H1 (cell line): ENCODE results near the gene DNAJC7. TPM values are rescaled to one million over a fixed set of nuclear protein-coding genes. Genes with fewer than 3 reads are reported as not detected.

Experiments
- CTCF ChIA-PET: fragments of 300-600 bp; sonication (Branson Sonifier 250); formaldehyde crosslinking; loops from one replicate; lab custom pipeline; 2021; ENCODE audit not compliant: partially characterized antibody; lab: Charles Lee
- POLR2A ChIA-PET: fragments of 300-600 bp; sonication (Branson Sonifier 250); formaldehyde crosslinking; loops from one replicate; lab custom pipeline; 2021; ENCODE audit warnings: inconsistent platforms; ENCODE audit not compliant: partially characterized antibody; lab: Charles Lee
- DNase-seq, 2 experiments: peaks; one replicate each; pipeline versions ENCODE4 v3.0.0 to v3.0.0-alpha.2; 2010 to 2022; ENCODE audit warnings: low spot score in 2 of 2, low read depth in 1 of 2, mixed read lengths in 1 of 2
- FAIRE-seq: peaks from 2 replicates; lab custom pipeline; 2011; peaks lifted over from hg19 to GRCh38; lab: Jason Lieb, UNC
- H2AFZ ChIP-seq: 2 replicates; pipeline ENCODE4 v1.8.1; 2012; ENCODE audit warnings: low read length, inconsistent platforms
- H2AK5ac ChIP-seq: 2 replicates; pipeline ENCODE4 v1.6.1; 2013; ENCODE audit warnings: low read depth, low read length
- H2BK120ac ChIP-seq: replicated peaks from 2 replicates; pipeline ENCODE3; 2013; ENCODE audit warnings: low read depth, low read length, inconsistent platforms
- H2BK12ac ChIP-seq: 2 replicates; pipeline ENCODE4 v1.6.1; 2013; ENCODE audit warnings: low read depth, low read length
- H2BK15ac ChIP-seq: 2 replicates; pipeline ENCODE4 v1.6.1; 2013; ENCODE audit warnings: low read length
- H2BK20ac ChIP-seq: 2 replicates; pipeline ENCODE4 v1.6.1; 2013; ENCODE audit warnings: low read length
- H2BK5ac ChIP-seq: 2 replicates; pipeline ENCODE4 v1.6.1; 2013; ENCODE audit warnings: low read depth, low read length
- H3K14ac ChIP-seq: 2 replicates; pipeline ENCODE4 v1.6.1; 2013; ENCODE audit warnings: inconsistent platforms; ENCODE audit not compliant: insufficient read length
- H3K18ac ChIP-seq: 2 replicates; pipeline ENCODE4 v1.6.1; 2013; ENCODE audit warnings: low read length; ENCODE audit errors: extremely low read depth
- H3K23ac ChIP-seq: 2 replicates; pipeline ENCODE4 v1.6.1; 2013; ENCODE audit warnings: inconsistent platforms; ENCODE audit not compliant: insufficient read length
- H3K23me2 ChIP-seq: 2 replicates; pipeline ENCODE4 v1.6.1; 2013; ENCODE audit warnings: low read depth, low read length
- H3K27ac ChIP-seq: 2 replicates; pipeline ENCODE4 v1.6.1; 2011; ENCODE audit warnings: low read depth, low read length, inconsistent platforms
- H3K27me3 ChIP-seq, 4 experiments: replicated peaks in 1 of 4; 1 replicate in 1 of 4; 2 replicates in 3 of 4; pipeline versions ENCODE4 v1.6.1 to v1.8.1; 2011 to 2013; ENCODE audit warnings: low read length in 3 of 4, mild to moderate bottlenecking in 3 of 4, inconsistent platforms in 2 of 4, mixed read lengths in 2 of 4, moderate library complexity in 1 of 4; ENCODE audit not compliant: control insufficient read depth in 3 of 4, insufficient read depth in 3 of 4; ENCODE audit errors: extremely low read depth in 1 of 4
- H3K36me3 ChIP-seq, 4 experiments: 2 replicates each; pipeline versions ENCODE4 v1.6.1 to v1.8.1; 2011 to 2013; ENCODE audit warnings: mild to moderate bottlenecking in 4 of 4, low read length in 3 of 4, moderate library complexity in 2 of 4, control low read depth in 1 of 4, inconsistent platforms in 1 of 4; ENCODE audit not compliant: insufficient read depth in 4 of 4, control insufficient read depth in 2 of 4
- H3K4ac ChIP-seq: replicated peaks from 2 replicates; pipeline ENCODE3; 2013; ENCODE audit warnings: low read length, low read depth, mixed read lengths, inconsistent platforms; ENCODE audit not compliant: insufficient read length
- H3K4me1 ChIP-seq, 4 experiments: replicated peaks in 1 of 4; 1 replicate in 1 of 4; 2 replicates in 3 of 4; pipeline versions ENCODE4 v1.6.1 to v1.8.1; 2011 to 2013; ENCODE audit warnings: low read length in 3 of 4, inconsistent platforms in 2 of 4, mixed read lengths in 1 of 4; ENCODE audit not compliant: insufficient read depth in 4 of 4, control insufficient read depth in 3 of 4
- H3K4me2 ChIP-seq, 2 experiments: 2 replicates each; pipeline versions ENCODE4 v1.6.1 to v1.8.1; 2011 to 2013; ENCODE audit warnings: low read depth in 2 of 2, low read length in 2 of 2, control low read depth in 1 of 2, inconsistent platforms in 1 of 2, mild to moderate bottlenecking in 1 of 2; ENCODE audit not compliant: insufficient read depth in 1 of 2
- H3K4me3 ChIP-seq, 4 experiments: fragments of 200-600, 300-600 bp in 1 of 4; sonication (generic), shearing (Covaris generic), sonication (Bioruptor Twin) in 1 of 4; 2 replicates each; pipeline versions ENCODE4 v1.5.1 to v1.8.1; 2011 to 2016; ENCODE audit warnings: low read length in 4 of 4, low read depth in 3 of 4, control low read depth in 2 of 4, inconsistent platforms in 2 of 4, mild to moderate bottlenecking in 2 of 4, mixed read lengths in 1 of 4, moderate library complexity in 1 of 4; ENCODE audit not compliant: insufficient read depth in 2 of 4; ENCODE audit errors: extremely low read depth in 1 of 4
- H3K56ac ChIP-seq: replicated peaks from 2 replicates; pipeline ENCODE3; 2013; ENCODE audit warnings: low read depth, mild to moderate bottlenecking, mixed read lengths, low read length, inconsistent platforms; ENCODE audit not compliant: insufficient read length
- H3K79me1 ChIP-seq: 2 replicates; pipeline ENCODE4 v1.6.1; 2013; ENCODE audit warnings: low read depth, low read length, control low read depth
- H3K79me2 ChIP-seq, 2 experiments: 2 replicates each; pipeline versions ENCODE4 v1.6.1 to v1.8.1; 2012 to 2013; ENCODE audit warnings: low read length in 2 of 2, mild to moderate bottlenecking in 2 of 2, inconsistent platforms in 1 of 2; ENCODE audit not compliant: insufficient read depth in 2 of 2, control insufficient read depth in 1 of 2
- H3K9ac ChIP-seq, 4 experiments: replicated peaks in 1 of 4; 1 replicate in 1 of 4; 2 replicates in 3 of 4; pipeline versions ENCODE4 v1.6.1 to v1.8.1; 2011 to 2013; ENCODE audit warnings: low read depth in 3 of 4, low read length in 3 of 4, control low read depth in 2 of 4, mild to moderate bottlenecking in 2 of 4, moderate library complexity in 2 of 4, inconsistent platforms in 1 of 4; ENCODE audit errors: extremely low read depth in 1 of 4
- H3K9me3 ChIP-seq, 2 experiments: 2 replicates each; pipeline versions ENCODE4 v1.6.1 to v1.8.1; 2012 to 2013; ENCODE audit warnings: mild to moderate bottlenecking in 2 of 2, moderate library complexity in 2 of 2, control low read depth in 1 of 2, inconsistent platforms in 1 of 2, low read depth in 1 of 2, low read length in 1 of 2, mixed read lengths in 1 of 2; ENCODE audit not compliant: insufficient read depth in 2 of 2
- H4K20me1 ChIP-seq, 2 experiments: replicated peaks in 1 of 2; 2 replicates each; pipeline versions ENCODE3 to v1.8.1; 2011 to 2013; ENCODE audit warnings: inconsistent platforms in 2 of 2, low read length in 2 of 2, mild to moderate bottlenecking in 1 of 2; ENCODE audit not compliant: insufficient read depth in 2 of 2, control insufficient read depth in 1 of 2
- H4K5ac ChIP-seq: 2 replicates; pipeline ENCODE4 v1.6.1; 2013; ENCODE audit warnings: low read length, low read depth, mixed read lengths, inconsistent platforms; ENCODE audit not compliant: insufficient read length
- H4K8ac ChIP-seq: 2 replicates; pipeline ENCODE4 v1.8.0; 2013; ENCODE audit warnings: mild to moderate bottlenecking, moderate library complexity, low read length, inconsistent platforms; ENCODE audit not compliant: insufficient read depth; ENCODE audit errors: extremely low read depth
- H4K91ac ChIP-seq: replicated peaks from 2 replicates; pipeline ENCODE3; 2013; ENCODE audit warnings: low read length, mixed read lengths, inconsistent platforms; ENCODE audit not compliant: insufficient read length
- CBX5 ChIP-seq: fragments of 300-800, 300-1000 bp; sonication (generic); IDR thresholded peaks from 2 replicates; pipeline ENCODE4 v1.7.1; 2016; ENCODE audit warnings: antibody characterized with exemption, low read length, low read depth
- CHD2 ChIP-seq: IDR thresholded peaks from 2 replicates; pipeline ENCODE4 v1.6.1; 2012; ENCODE audit warnings: low read length, improper control_type of control experiment
- CTBP2 ChIP-seq: IDR thresholded peaks from 2 replicates; pipeline ENCODE4 v1.7.0; 2011; ENCODE audit warnings: borderline replicate concordance, mild to moderate bottlenecking, moderate library complexity, mixed read lengths, low read length; ENCODE audit not compliant: insufficient read depth, insufficient read length
- EGR1 ChIP-seq: IDR thresholded peaks from 2 replicates; pipeline ENCODE4 v1.6.1; 2011; ENCODE audit warnings: low read depth, low read length, borderline replicate concordance
- KDM1A ChIP-seq: fragments of 200-600, 300-600 bp; sonication (generic); IDR thresholded peaks from 2 replicates; pipeline ENCODE4 v1.7.1; 2016; ENCODE audit warnings: mild to moderate bottlenecking, low read length, borderline replicate concordance
- NRF1 ChIP-seq: IDR thresholded peaks from 2 replicates; pipeline ENCODE4 v1.6.1; 2011; ENCODE audit warnings: mild to moderate bottlenecking, low read depth, low read length, improper control_type of control experiment
- POLR2A ChIP-seq, 2 experiments: IDR thresholded peaks; 1 replicate in 1 of 2; 2 replicates in 1 of 2; pipeline ENCODE4 v1.6.1; 2011; ENCODE audit warnings: low read depth in 2 of 2, low read length in 2 of 2, mild to moderate bottlenecking in 2 of 2; ENCODE audit errors: control extremely low read depth in 1 of 2
- RBBP5 ChIP-seq: IDR thresholded peaks from 2 replicates; pipeline ENCODE4 v1.7.1; 2012; ENCODE audit warnings: low read depth, mild to moderate bottlenecking, inconsistent platforms, low read length, moderate library complexity, borderline replicate concordance
- SAP30 ChIP-seq: fragments of 300-600 bp; sonication (generic); IDR thresholded peaks from 2 replicates; pipeline ENCODE4 v1.7.1; 2012; ENCODE audit warnings: low read length, moderate library complexity, mild to moderate bottlenecking, inconsistent platforms; ENCODE audit not compliant: insufficient read depth, insufficient replicate concordance
- SIN3A ChIP-seq, 2 experiments: IDR thresholded peaks in 1 of 2; conservative IDR thresholded peaks in 1 of 2; 2 replicates each; pipeline ENCODE4 v1.6.1; 2011 to 2012; ENCODE audit warnings: low read length in 2 of 2, improper control_type of control experiment in 1 of 2, low read depth in 1 of 2, mild to moderate bottlenecking in 1 of 2
- SIRT6 ChIP-seq: IDR thresholded peaks from one replicate; pipeline ENCODE4 v1.7.1; 2012; ENCODE audit warnings: low read length, inconsistent platforms
- SRF ChIP-seq: IDR thresholded peaks from 2 replicates; pipeline ENCODE4 v1.6.1; 2011; ENCODE audit warnings: mild to moderate bottlenecking, low read depth, low read length, moderate library complexity
- polyA plus RNA-seq, 7 experiments: library from polyadenylated mRNA; depleted of rRNA in 3 of 7; stranded (reverse) in 5 of 7; unstranded in 2 of 7; fragments of >200 nt in 5 of 7; fragments of 200-250 nt in 2 of 7; gene quantifications; 1 replicate in 5 of 7; 2 replicates in 1 of 7; 4 replicates in 1 of 7; pipeline versions ENCODE4 v1.2.1 to v1.2.3, GENCODE V29; 2011 to 2013; ENCODE audit warnings: missing spikeins in 2 of 7, mixed read lengths in 2 of 7
- total RNA-seq: library from RNA; stranded (reverse); fragmentation: NEBNext Ultra II Directional; extraction: Animal tissue kit (Norgen Biotek cat#: 25700); gene quantifications from 2 replicates; pipeline ENCODE4 v1.2.1, GENCODE V29; 2021

Gene DNAJC7
- total and polyA plus RNA-seq, 2 of the 8 experiments (the other 6 are each of a cell fraction or from before 2014, with no cell fraction given), result 31.0 to 148 TPM

DNA sequence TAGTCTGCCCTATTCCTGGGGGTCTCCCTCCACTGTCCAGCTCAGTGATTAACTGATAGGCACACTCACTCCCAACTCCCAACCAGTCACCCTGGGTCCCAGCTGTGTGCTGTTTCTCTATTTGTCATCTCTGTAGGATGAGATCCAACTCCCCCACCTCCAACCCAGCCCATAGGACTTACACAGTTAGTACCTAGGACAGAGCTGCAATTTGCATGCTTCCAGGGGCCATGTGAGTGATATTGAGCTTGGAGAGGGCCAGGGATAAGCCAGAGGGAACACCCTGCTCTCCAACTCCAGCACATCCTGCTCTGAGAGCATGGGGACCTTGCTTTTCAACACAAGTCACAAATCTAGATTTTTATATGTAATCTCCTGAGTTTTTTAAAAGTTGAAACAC is 24.4 kb upstream of the DNAJC7 start:
- Histone ChIP-seq H4K8ac (no peak overlapping the region), H3K27me3 (no peaks in the 10 kb centered on the region), H2BK15ac (no peak overlapping the region), H3K36me3 (no peaks in the 10 kb centered on the region), H3K79me2 (no peaks in the 10 kb centered on the region), H2AFZ (no peak overlapping the region), H3K27ac (no peak overlapping the region), H3K79me1 (no peaks in the 10 kb centered on the region), H3K4me3 (no peak overlapping the region), H3K56ac (no peak overlapping the region), H2BK5ac (no peak overlapping the region), H3K23ac (no peak overlapping the region), H2BK120ac (no peak overlapping the region), H3K4me1 (peaks cover 0 to 6% (median 2%) of the 10 kb centered on the region in 4 experiments; a peak in 2 of 7 replicates), H3K9ac (no peak overlapping the region), H3K9me3 (no peaks in the 10 kb centered on the region), H2BK20ac (no peak overlapping the region), H3K4me2 (no peak overlapping the region), H2BK12ac (no peak overlapping the region), H3K4ac (no peak overlapping the region), H3K23me2 (no peaks in the 10 kb centered on the region), H3K18ac (no peak overlapping the region), H4K91ac (no peak overlapping the region), H3K14ac (no peak overlapping the region), H4K5ac (no peak overlapping the region), H2AK5ac (no peak overlapping the region), H4K20me1 (no peaks in the 10 kb centered on the region)
- POLR2A ChIA-PET, result interaction anchor here (1.2 to 3.4 kb wide), 4 partner anchors 12 to 57 kb away, joined by 3 to 21 read pairs (median 4); partner anchors contain the start of gene ZNF385C
- no peak for DNase-seq
- no peak for FAIRE-seq
- TF ChIP-seq SIRT6, result no peak
- no peak for TF ChIP-seq KDM1A
- TF ChIP-seq NRF1, result no peak
- no peak for TF ChIP-seq SAP30
- TF ChIP-seq EGR1, result no peak
- no peak for TF ChIP-seq SIN3A (conservative IDR thresholded peaks at IDR 0.05 in 1 of 2, IDR thresholded peaks at IDR 0.05 in 1 of 2; ENCODE audit: low read depth in 1 of 2, low read length in 2 of 2)
- TF ChIP-seq CBX5, result no peak
- no peak for TF ChIP-seq RBBP5
- no peak for TF ChIP-seq POLR2A (IDR thresholded peaks at IDR 0.05; ENCODE audit: control extremely low read depth in 1 of 2, low read depth in 2 of 2, low read length in 2 of 2)
- TF ChIP-seq SRF, result no peak
- no peak for TF ChIP-seq CTBP2
- TF ChIP-seq CHD2, result no peak
- CTCF ChIA-PET, result interaction anchor here (0.6 to 38.8 kb wide), 11 partner anchors 8 to 344 kb away, joined by 3 to 1084 read pairs (median 6); partner anchors contain the start of genes DHX58, DNAJC7, HSPB9 and KAT2A
